ENCODE measurements around the gene GNB1L. TPM values are rescaled to one million over a fixed set of nuclear protein-coding genes. Genes with fewer than 3 reads are reported as not detected.

GNB1L gene
- total and polyA plus RNA-seq, 2 of the 13 experiments (the other 11 are each of a cell fraction or from before 2014, with no cell fraction given), result 2.5 to 7.4 TPM

GRCh38 chr22:19892257-19892879 lies 37.7 kb upstream of the GNB1L start (continued):
- TF ChIP-seq, protein P1, sequence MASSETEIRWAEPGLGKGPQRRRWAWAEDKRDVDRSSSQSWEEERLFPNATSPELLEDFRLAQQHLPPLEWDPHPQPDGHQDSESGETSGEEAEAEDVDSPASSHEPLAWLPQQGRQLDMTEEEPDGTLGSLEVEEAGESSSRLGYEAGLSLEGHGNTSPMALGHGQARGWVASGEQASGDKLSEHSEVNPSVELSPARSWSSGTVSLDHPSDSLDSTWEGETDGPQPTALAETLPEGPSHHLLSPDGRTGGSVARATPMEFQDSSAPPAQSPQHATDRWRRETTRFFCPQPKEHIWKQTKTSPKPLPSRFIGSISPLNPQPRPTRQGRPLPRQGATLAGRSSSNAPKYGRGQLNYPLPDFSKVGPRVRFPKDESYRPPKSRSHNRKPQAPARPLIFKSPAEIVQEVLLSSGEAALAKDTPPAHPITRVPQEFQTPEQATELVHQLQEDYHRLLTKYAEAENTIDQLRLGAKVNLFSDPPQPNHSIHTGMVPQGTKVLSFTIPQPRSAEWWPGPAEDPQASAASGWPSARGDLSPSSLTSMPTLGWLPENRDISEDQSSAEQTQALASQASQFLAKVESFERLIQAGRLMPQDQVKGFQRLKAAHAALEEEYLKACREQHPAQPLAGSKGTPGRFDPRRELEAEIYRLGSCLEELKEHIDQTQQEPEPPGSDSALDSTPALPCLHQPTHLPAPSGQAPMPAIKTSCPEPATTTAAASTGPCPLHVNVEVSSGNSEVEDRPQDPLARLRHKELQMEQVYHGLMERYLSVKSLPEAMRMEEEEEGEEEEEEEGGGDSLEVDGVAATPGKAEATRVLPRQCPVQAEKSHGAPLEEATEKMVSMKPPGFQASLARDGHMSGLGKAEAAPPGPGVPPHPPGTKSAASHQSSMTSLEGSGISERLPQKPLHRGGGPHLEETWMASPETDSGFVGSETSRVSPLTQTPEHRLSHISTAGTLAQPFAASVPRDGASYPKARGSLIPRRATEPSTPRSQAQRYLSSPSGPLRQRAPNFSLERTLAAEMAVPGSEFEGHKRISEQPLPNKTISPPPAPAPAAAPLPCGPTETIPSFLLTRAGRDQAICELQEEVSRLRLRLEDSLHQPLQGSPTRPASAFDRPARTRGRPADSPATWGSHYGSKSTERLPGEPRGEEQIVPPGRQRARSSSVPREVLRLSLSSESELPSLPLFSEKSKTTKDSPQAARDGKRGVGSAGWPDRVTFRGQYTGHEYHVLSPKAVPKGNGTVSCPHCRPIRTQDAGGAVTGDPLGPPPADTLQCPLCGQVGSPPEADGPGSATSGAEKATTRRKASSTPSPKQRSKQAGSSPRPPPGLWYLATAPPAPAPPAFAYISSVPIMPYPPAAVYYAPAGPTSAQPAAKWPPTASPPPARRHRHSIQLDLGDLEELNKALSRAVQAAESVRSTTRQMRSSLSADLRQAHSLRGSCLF (CRISPR knock-in tag; IDR thresholded peaks at IDR 0.05; ENCODE audit: borderline replicate concordance), result peak; percentile 98
- peak; percentile 97 for TF ChIP-seq ZNF124 (CRISPR knock-in tag; IDR thresholded peaks at IDR 0.05)
- peak; percentile 97 for TF ChIP-seq NRL (CRISPR knock-in tag; IDR thresholded peaks at IDR 0.05; ENCODE audit: borderline replicate concordance)
- peak; percentile 56; the same call in 1 of the 2 replicates for TF ChIP-seq ZNF354B (CRISPR knock-in tag; IDR thresholded peaks at IDR 0.05)
- peak; percentile 98 for TF ChIP-seq IKZF4 (CRISPR knock-in tag; IDR thresholded peaks at IDR 0.05; ENCODE audit: borderline replicate concordance, low read depth, not compliant biosample characterization)
- TF ChIP-seq ZNF207 (IDR thresholded peaks at IDR 0.05; ENCODE audit: borderline replicate concordance), result no peak
- peak; percentile 91; the same call in 1 of the 2 replicates for TF ChIP-seq ATAD3A (CRISPR knock-in tag; IDR thresholded peaks at IDR 0.05)
- TF ChIP-seq ZNF343 (CRISPR knock-in tag; IDR thresholded peaks at IDR 0.05), result peak; percentile 98
- peak; percentile 95 to 98 for TF ChIP-seq NR2F1 (CRISPR knock-in tag; IDR thresholded peaks at IDR 0.05)
- TF ChIP-seq TCF7 (IDR thresholded peaks at IDR 0.05; ENCODE audit: low read depth), result no peak
- peak; percentile 36; the same call in 1 of the 2 replicates for TF ChIP-seq HNF4G (IDR thresholded peaks at IDR 0.05; ENCODE audit: borderline replicate concordance, low read depth, low read length)
- peak; percentile 45; the same call in 1 of the 2 replicates for TF ChIP-seq HNF4G (CRISPR knock-in tag; IDR thresholded peaks at IDR 0.05; ENCODE audit: borderline replicate concordance, low read depth)
- TF ChIP-seq DNMT1 (CRISPR knock-in tag; IDR thresholded peaks at IDR 0.05), result peak; percentile 59; the same call in 1 of the 2 replicates
- peak; percentile 91; the same call in 1 of the 2 replicates for TF ChIP-seq ZNF503 (CRISPR knock-in tag; IDR thresholded peaks at IDR 0.05)
- TF ChIP-seq, protein P2, sequence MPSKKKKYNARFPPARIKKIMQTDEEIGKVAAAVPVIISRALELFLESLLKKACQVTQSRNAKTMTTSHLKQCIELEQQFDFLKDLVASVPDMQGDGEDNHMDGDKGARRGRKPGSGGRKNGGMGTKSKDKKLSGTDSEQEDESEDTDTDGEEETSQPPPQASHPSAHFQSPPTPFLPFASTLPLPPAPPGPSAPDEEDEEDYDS (CRISPR knock-in tag; IDR thresholded peaks at IDR 0.05), result peak; percentile 53; the same call in 1 of the 2 replicates
- TF ChIP-seq SATB2 (CRISPR knock-in tag; IDR thresholded peaks at IDR 0.05), result peak; percentile 98
- TF ChIP-seq RFX5 (IDR thresholded peaks at IDR 0.05; ENCODE audit: low read depth, low read length), result no peak
- TF ChIP-seq ZNF672 (CRISPR knock-in tag; IDR thresholded peaks at IDR 0.05), result no peak
- TF ChIP-seq PHF5A (CRISPR knock-in tag; IDR thresholded peaks at IDR 0.05; ENCODE audit: low read depth, unreplicated experiment), result peak; percentile 53

Measured in HepG2 (cell line).